HepG2 (cell line): Measurements from ENCODE around the gene UBE2O. TPM values are rescaled to one million over a fixed set of nuclear protein-coding genes. Genes with fewer than 3 reads are reported as not detected.
A peak's percentile ranks its signal among the peaks of the same experiment; 100 is the strongest.

Source experiments
- ARNT ChIP-seq: fragments of 450-650 bp; IDR thresholded peaks from 2 replicates; pipeline ENCODE4 v1.6.1; 2017
- CBX5 ChIP-seq: sonication (generic); formaldehyde crosslinking; IDR thresholded peaks from 2 replicates; pipeline ENCODE4 v1.4.0; 2020; ENCODE audit warnings: missing genetic modification reagents, borderline replicate concordance
- HES4 ChIP-seq: sonication (generic); formaldehyde crosslinking; IDR thresholded peaks from 2 replicates; pipeline ENCODE4 v1.9.0; 2021; ENCODE audit warnings: mild to moderate bottlenecking, missing genetic modification reagents, borderline replicate concordance
- HMG20B ChIP-seq: conservative IDR thresholded peaks from 2 replicates; pipeline ENCODE4 v1.6.1; 2016; ENCODE audit warnings: missing genetic modification reagents, missing compliant biosample characterization
- IRF2 ChIP-seq: IDR thresholded peaks from 2 replicates; pipeline ENCODE4 v1.6.1; 2018; ENCODE audit warnings: missing genetic modification reagents, missing compliant biosample characterization
- KAT7 ChIP-seq: IDR thresholded peaks from 2 replicates; pipeline ENCODE4 v1.6.1; 2018; ENCODE audit warnings: borderline replicate concordance, missing compliant biosample characterization
- MATR3 ChIP-seq: sonication (generic); formaldehyde crosslinking; IDR thresholded peaks from 2 replicates; pipeline ENCODE4 v1.4.0; 2020; ENCODE audit warnings: missing genetic modification reagents
- NCOA2 ChIP-seq: sonication (generic); formaldehyde crosslinking; IDR thresholded peaks from 2 replicates; pipeline ENCODE4 v1.8.0; 2022; ENCODE audit warnings: inconsistent platforms
- NCOR1 ChIP-seq: fragments of 200-600 bp; sonication (generic); IDR thresholded peaks from 2 replicates; pipeline ENCODE4 v1.7.0; 2017; ENCODE audit warnings: antibody characterized with exemption, low read length, borderline replicate concordance
- NR2F1 ChIP-seq, 2 experiments: fragments of 450-650 bp in 1 of 2; formaldehyde crosslinking in 1 of 2; IDR thresholded peaks; 2 replicates each; pipeline versions ENCODE4 v1.5.0 to v1.6.1; 2016 to 2020; ENCODE audit warnings: mild to moderate bottlenecking in 1 of 2, missing compliant biosample characterization in 1 of 2, missing genetic modification reagents in 1 of 2, moderate library complexity in 1 of 2
- SMYD3 ChIP-seq: sonication (generic); formaldehyde crosslinking; IDR thresholded peaks from 2 replicates; pipeline ENCODE4 v1.8.1; 2023; ENCODE audit warnings: mild to moderate bottlenecking, missing genetic modification reagents
- TEAD3 ChIP-seq: optimal IDR thresholded peaks from 2 replicates; pipeline ENCODE3; 2016; ENCODE audit warnings: borderline replicate concordance
- ZNF264 ChIP-seq: sonication (generic); formaldehyde crosslinking; IDR thresholded peaks from 2 replicates; pipeline ENCODE4 v1.4.0; 2020; ENCODE audit warnings: missing genetic modification reagents
- ZNF441 ChIP-seq: sonication (generic); formaldehyde crosslinking; IDR thresholded peaks from 2 replicates; pipeline ENCODE4 v1.7.0; 2021; ENCODE audit warnings: missing genetic modification reagents, borderline replicate concordance
- ZNF564 ChIP-seq: sonication (generic); formaldehyde crosslinking; IDR thresholded peaks from 2 replicates; pipeline ENCODE4 v1.8.1; 2023; ENCODE audit warnings: mild to moderate bottlenecking, missing genetic modification reagents
- ZNF713 ChIP-seq: sonication (generic); formaldehyde crosslinking; IDR thresholded peaks from 2 replicates; pipeline ENCODE4 v1.4.0; 2020; ENCODE audit warnings: mild to moderate bottlenecking, missing genetic modification reagents
- ZNF773 ChIP-seq: sonication (generic); formaldehyde crosslinking; IDR thresholded peaks from 2 replicates; pipeline ENCODE4 v1.4.0; 2020; ENCODE audit warnings: missing genetic modification reagents, borderline replicate concordance
- ZSCAN25 ChIP-seq: sonication (generic); formaldehyde crosslinking; IDR thresholded peaks from 2 replicates; pipeline ENCODE4 v1.8.0; 2022; ENCODE audit warnings: mild to moderate bottlenecking, missing genetic modification reagents
- polyA plus RNA-seq, 8 experiments: library from polyadenylated mRNA; depleted of rRNA in 3 of 8; stranded (reverse) in 7 of 8; unstranded in 1 of 8; fragments of >200 nt; fragmentation: Illumina TruSeq in 4 of 8; extraction: Trizol in 4 of 8; gene quantifications; 2 replicates each; pipeline versions ENCODE4 v1.2.1 to v1.2.3, GENCODE V29; 2011 to 2016; ENCODE audit warnings: low read depth in 4 of 8, missing spikeins in 1 of 8, mixed read lengths in 1 of 8; ENCODE audit not compliant: insufficient read depth in 1 of 8
- total RNA-seq, 5 experiments: library from RNA; depleted of rRNA; stranded (reverse); fragments of >200 nt; fragmentation: Illumina TruSeq; extraction: Trizol; gene quantifications; 2 replicates each; pipeline ENCODE4 v1.2.3, GENCODE V29; 2016; ENCODE audit warnings: low read depth in 1 of 5
- TF ChIP-seq, protein P1 (sequence below): sonication (generic); formaldehyde crosslinking; IDR thresholded peaks from 2 replicates; pipeline ENCODE4 v1.4.0; 2020; ENCODE audit warnings: missing genetic modification reagents
- TF ChIP-seq, protein P2 (sequence below): IDR thresholded peaks from 2 replicates; pipeline ENCODE4 v1.6.1; 2016
- TF ChIP-seq, protein P3 (sequence below): sonication (generic); formaldehyde crosslinking; IDR thresholded peaks from 2 replicates; pipeline ENCODE4 v1.5.1; 2020; ENCODE audit warnings: missing genetic modification reagents, mild to moderate bottlenecking, borderline replicate concordance
- TF ChIP-seq, protein P4 (sequence below): sonication (generic); formaldehyde crosslinking; IDR thresholded peaks from 2 replicates; pipeline ENCODE4 v1.5.0; 2020; ENCODE audit warnings: mild to moderate bottlenecking, missing genetic modification reagents

Gene UBE2O
- total and polyA plus RNA-seq, 2 of the 13 experiments (the other 11 are each of a cell fraction or from before 2014, with no cell fraction given), result 21.5 to 23.5 TPM

DNA sequence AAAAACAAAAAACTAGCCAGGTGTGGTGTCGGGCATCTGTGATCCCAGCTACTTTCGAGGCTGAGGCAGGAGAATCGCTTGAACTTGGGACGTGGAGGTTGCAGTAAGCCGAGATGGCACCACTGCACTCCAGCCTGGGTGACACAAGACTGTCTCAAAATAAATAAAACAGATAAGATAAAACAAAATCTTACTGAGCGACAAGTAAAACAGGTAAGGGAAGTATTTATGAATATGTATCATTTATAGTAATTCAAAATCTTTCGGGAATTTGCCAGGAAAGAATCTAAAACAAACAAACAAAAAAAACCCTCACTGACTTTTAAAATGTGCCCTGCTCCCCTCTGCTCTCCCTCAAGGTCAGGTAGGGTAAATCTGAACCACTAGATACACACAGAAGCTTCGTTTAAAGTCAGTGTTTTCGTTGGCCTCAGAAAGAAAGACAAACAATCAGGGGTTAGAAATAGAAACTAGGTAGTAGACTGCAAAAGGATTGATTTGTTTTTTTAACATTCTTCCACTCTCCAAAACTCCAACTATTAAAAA is 101.4 kb downstream of the UBE2O start (continued):
- TF ChIP-seq IRF2 (CRISPR knock-in tag) (0 out of 2 replicates have a peak, but pooled peaks have one; percentile 34), NR2F1 (CRISPR knock-in tag; IDR thresholded peaks at IDR 0.05) (peak; percentile 19 to 48; a peak in 1 of 4 replicates), NCOR1 (peak; percentile 61; the same call in 1 of the 2 replicates), KAT7 (CRISPR knock-in tag) (peak; percentile 75; the same call in 1 of the 2 replicates), ZNF773 (CRISPR knock-in tag) (no peak), ZSCAN25 (peak; percentile 72), MATR3 (CRISPR knock-in tag) (no peak), ARNT (no peak), SMYD3 (CRISPR knock-in tag) (peak; percentile 11; the same call in 1 of the 2 replicates), HMG20B (peak; percentile 70; the same call in 1 of the 2 replicates), ZNF441 (CRISPR knock-in tag) (0 out of 2 replicates have a peak, but pooled peaks have one; percentile 42), HES4 (CRISPR knock-in tag) (no peak), ZNF564 (CRISPR knock-in tag) (no peak), NCOA2 (CRISPR knock-in tag) (peak; percentile 72; the same call in 1 of the 2 replicates), TEAD3 (CRISPR knock-in tag) (peak; percentile 51), ZNF713 (CRISPR knock-in tag) (no peak), CBX5 (CRISPR knock-in tag) (0 out of 2 replicates have a peak, but pooled peaks have one; percentile 34), ZNF264 (peak; percentile 30; the same call in 1 of the 2 replicates)
- TF ChIP-seq, protein P1, sequence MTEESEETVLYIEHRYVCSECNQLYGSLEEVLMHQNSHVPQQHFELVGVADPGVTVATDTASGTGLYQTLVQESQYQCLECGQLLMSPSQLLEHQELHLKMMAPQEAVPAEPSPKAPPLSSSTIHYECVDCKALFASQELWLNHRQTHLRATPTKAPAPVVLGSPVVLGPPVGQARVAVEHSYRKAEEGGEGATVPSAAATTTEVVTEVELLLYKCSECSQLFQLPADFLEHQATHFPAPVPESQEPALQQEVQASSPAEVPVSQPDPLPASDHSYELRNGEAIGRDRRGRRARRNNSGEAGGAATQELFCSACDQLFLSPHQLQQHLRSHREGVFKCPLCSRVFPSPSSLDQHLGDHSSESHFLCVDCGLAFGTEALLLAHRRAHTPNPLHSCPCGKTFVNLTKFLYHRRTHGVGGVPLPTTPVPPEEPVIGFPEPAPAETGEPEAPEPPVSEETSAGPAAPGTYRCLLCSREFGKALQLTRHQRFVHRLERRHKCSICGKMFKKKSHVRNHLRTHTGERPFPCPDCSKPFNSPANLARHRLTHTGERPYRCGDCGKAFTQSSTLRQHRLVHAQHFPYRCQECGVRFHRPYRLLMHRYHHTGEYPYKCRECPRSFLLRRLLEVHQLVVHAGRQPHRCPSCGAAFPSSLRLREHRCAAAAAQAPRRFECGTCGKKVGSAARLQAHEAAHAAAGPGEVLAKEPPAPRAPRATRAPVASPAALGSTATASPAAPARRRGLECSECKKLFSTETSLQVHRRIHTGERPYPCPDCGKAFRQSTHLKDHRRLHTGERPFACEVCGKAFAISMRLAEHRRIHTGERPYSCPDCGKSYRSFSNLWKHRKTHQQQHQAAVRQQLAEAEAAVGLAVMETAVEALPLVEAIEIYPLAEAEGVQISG (CRISPR knock-in tag), result peak; percentile 68; the same call in 1 of the 2 replicates
- TF ChIP-seq, protein P2, sequence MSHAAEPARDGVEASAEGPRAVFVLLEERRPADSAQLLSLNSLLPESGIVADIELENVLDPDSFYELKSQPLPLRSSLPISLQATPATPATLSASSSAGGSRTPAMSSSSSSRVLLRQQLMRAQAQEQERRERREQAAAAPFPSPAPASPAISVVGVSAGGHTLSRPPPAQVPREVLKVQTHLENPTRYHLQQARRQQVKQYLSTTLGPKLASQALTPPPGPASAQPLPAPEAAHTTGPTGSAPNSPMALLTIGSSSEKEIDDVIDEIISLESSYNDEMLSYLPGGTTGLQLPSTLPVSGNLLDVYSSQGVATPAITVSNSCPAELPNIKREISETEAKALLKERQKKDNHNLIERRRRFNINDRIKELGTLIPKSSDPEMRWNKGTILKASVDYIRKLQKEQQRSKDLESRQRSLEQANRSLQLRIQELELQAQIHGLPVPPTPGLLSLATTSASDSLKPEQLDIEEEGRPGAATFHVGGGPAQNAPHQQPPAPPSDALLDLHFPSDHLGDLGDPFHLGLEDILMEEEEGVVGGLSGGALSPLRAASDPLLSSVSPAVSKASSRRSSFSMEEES, result no peak
- TF ChIP-seq, protein P3, sequence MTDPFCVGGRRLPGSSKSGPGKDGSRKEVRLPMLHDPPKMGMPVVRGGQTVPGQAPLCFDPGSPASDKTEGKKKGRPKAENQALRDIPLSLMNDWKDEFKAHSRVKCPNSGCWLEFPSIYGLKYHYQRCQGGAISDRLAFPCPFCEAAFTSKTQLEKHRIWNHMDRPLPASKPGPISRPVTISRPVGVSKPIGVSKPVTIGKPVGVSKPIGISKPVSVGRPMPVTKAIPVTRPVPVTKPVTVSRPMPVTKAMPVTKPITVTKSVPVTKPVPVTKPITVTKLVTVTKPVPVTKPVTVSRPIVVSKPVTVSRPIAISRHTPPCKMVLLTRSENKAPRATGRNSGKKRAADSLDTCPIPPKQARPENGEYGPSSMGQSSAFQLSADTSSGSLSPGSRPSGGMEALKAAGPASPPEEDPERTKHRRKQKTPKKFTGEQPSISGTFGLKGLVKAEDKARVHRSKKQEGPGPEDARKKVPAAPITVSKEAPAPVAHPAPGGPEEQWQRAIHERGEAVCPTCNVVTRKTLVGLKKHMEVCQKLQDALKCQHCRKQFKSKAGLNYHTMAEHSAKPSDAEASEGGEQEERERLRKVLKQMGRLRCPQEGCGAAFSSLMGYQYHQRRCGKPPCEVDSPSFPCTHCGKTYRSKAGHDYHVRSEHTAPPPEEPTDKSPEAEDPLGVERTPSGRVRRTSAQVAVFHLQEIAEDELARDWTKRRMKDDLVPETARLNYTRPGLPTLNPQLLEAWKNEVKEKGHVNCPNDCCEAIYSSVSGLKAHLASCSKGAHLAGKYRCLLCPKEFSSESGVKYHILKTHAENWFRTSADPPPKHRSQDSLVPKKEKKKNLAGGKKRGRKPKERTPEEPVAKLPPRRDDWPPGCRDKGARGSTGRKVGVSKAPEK (CRISPR knock-in tag), result peak; percentile 69; the same call in 1 of the 2 replicates
- TF ChIP-seq, protein P4, sequence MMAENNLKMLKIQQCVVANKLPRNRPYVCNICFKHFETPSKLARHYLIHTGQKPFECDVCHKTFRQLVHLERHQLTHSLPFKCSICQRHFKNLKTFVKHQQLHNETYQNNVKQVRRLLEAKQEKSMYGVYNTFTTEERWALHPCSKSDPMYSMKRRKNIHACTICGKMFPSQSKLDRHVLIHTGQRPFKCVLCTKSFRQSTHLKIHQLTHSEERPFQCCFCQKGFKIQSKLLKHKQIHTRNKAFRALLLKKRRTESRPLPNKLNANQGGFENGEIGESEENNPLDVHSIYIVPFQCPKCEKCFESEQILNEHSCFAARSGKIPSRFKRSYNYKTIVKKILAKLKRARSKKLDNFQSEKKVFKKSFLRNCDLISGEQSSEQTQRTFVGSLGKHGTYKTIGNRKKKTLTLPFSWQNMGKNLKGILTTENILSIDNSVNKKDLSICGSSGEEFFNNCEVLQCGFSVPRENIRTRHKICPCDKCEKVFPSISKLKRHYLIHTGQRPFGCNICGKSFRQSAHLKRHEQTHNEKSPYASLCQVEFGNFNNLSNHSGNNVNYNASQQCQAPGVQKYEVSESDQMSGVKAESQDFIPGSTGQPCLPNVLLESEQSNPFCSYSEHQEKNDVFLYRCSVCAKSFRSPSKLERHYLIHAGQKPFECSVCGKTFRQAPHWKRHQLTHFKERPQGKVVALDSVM (CRISPR knock-in tag), result peak; percentile 93
